ENCODE measurements around the gene ATP10B. TPM values are rescaled to one million over a fixed set of nuclear protein-coding genes. Genes with fewer than 3 reads are reported as not detected.

The ATP10B gene
- total RNA-seq, 1 donor from 2014 or later: not detected

GRCh38 chr5:160787240-160787639 lies 64.8 kb downstream of the ATP10B start:
- no peak overlapping the region for H3K4me3 Mint-ChIP-seq (ENCODE audit: unreplicated experiment)
- DNase-seq (ENCODE audit: low spot score): no peak
- TF ChIP-seq CTCF (IDR thresholded peaks at IDR 0.05): no peak
- H3K4me1 Mint-ChIP-seq (ENCODE audit: low read depth): no peaks in the 10 kb centered on the region
- peaks cover 2% of the 10 kb centered on the region for H3K9me3 Mint-ChIP-seq (ENCODE audit: low read depth)
- no peaks in the 10 kb centered on the region for H3K36me3 Mint-ChIP-seq (ENCODE audit: low read depth)
- H3K27me3 Mint-ChIP-seq (ENCODE audit: low read depth): no peaks in the 10 kb centered on the region
- no peak overlapping the region for H3K27ac Mint-ChIP-seq (ENCODE audit: unreplicated experiment)

GRCh38 chr5:160774666-160775315 lies 77.2 kb downstream of the ATP10B start:
- Mint-ChIP-seq H3K27ac (ENCODE audit: unreplicated experiment) (no peak overlapping the region), H3K4me1 (ENCODE audit: low read depth) (no peaks in the 10 kb centered on the region), H3K36me3 (ENCODE audit: low read depth) (no peaks in the 10 kb centered on the region), H3K4me3 (ENCODE audit: unreplicated experiment) (no peak overlapping the region), H3K9me3 (ENCODE audit: low read depth) (no peaks in the 10 kb centered on the region), H3K27me3 (ENCODE audit: low read depth) (peaks cover 10% of the 10 kb centered on the region)
- TF ChIP-seq CTCF (IDR thresholded peaks at IDR 0.05): no peak
- no peak for DNase-seq (ENCODE audit: low spot score)

GRCh38 chr5:160773646-160774410 lies 78.2 kb downstream of the ATP10B start:
- Mint-ChIP-seq H3K27me3 (ENCODE audit: low read depth) (peaks cover 10% of the 10 kb centered on the region), H3K4me1 (ENCODE audit: low read depth) (no peaks in the 10 kb centered on the region), H3K9me3 (ENCODE audit: low read depth) (no peaks in the 10 kb centered on the region), H3K27ac (ENCODE audit: unreplicated experiment) (no peak overlapping the region), H3K36me3 (ENCODE audit: low read depth) (no peaks in the 10 kb centered on the region), H3K4me3 (ENCODE audit: unreplicated experiment) (no peak overlapping the region)
- no peak for DNase-seq (ENCODE audit: low spot score)
- no peak for TF ChIP-seq CTCF (IDR thresholded peaks at IDR 0.05)

- no peak overlapping the region for H3K4me3 Mint-ChIP-seq (ENCODE audit: unreplicated experiment)
- peaks cover 11% of the 10 kb centered on the region for H3K27me3 Mint-ChIP-seq (ENCODE audit: low read depth)
- no peak overlapping the region for H3K27ac Mint-ChIP-seq (ENCODE audit: unreplicated experiment)
- TF ChIP-seq CTCF (IDR thresholded peaks at IDR 0.05): no peak
- no peaks in the 10 kb centered on the region for H3K36me3 Mint-ChIP-seq (ENCODE audit: low read depth)
- no peak for DNase-seq (ENCODE audit: low spot score)
- no peaks in the 10 kb centered on the region for H3K4me1 Mint-ChIP-seq (ENCODE audit: low read depth)
- H3K9me3 Mint-ChIP-seq (ENCODE audit: low read depth): no peaks in the 10 kb centered on the region
Observed at GRCh38 chr5:160772854-160773253, 79.2 kb downstream of the ATP10B start.

GRCh38 chr5:160770718-160771117 lies 81.3 kb downstream of the ATP10B start:
- no peak for TF ChIP-seq CTCF (IDR thresholded peaks at IDR 0.05)
- peaks cover 14% of the 10 kb centered on the region for H3K27me3 Mint-ChIP-seq (ENCODE audit: low read depth)
- no peaks in the 10 kb centered on the region for H3K4me1 Mint-ChIP-seq (ENCODE audit: low read depth)
- no peaks in the 10 kb centered on the region for H3K9me3 Mint-ChIP-seq (ENCODE audit: low read depth)
- no peak overlapping the region for H3K4me3 Mint-ChIP-seq (ENCODE audit: unreplicated experiment)
- DNase-seq (ENCODE audit: low spot score): no peak
- no peaks in the 10 kb centered on the region for H3K36me3 Mint-ChIP-seq (ENCODE audit: low read depth)
- no peak overlapping the region for H3K27ac Mint-ChIP-seq (ENCODE audit: unreplicated experiment)

All from chondrocyte (in vitro differentiated cells).